CD4-positive, alpha-beta T cell (primary cell): Measurements from ENCODE around the gene IGFALS. TPM values are rescaled to one million over a fixed set of nuclear protein-coding genes. Genes with fewer than 3 reads are reported as not detected.

Experiments
- ATAC-seq: fragments of 200-7000 bp; cut with Tn5 transposase; one replicate; pipeline ENCODE4 v1.10.0; 2022; ENCODE audit warnings: mild to moderate bottlenecking; ENCODE audit not compliant: poor library complexity
- CTCF ChIA-PET: fragments of 350-600 bp; sonication (Branson Sonifier 250); formaldehyde crosslinking; loops from one replicate; lab custom pipeline; 2021; ENCODE audit warnings: antibody characterized with exemption, inconsistent platforms; lab: Charles Lee
- POLR2A ChIA-PET: fragments of 350-600 bp; sonication (Branson Sonifier 250); formaldehyde crosslinking; loops from one replicate; lab custom pipeline; 2021; ENCODE audit warnings: antibody characterized with exemption, inconsistent platforms; lab: Charles Lee
- DNase-seq, 14 experiments: peaks; one replicate each; pipeline ENCODE4 v3.0.0-alpha.2; 2013 to 2020; ENCODE audit warnings: mixed read lengths in 2 of 14
- H3K27ac ChIP-seq, 2 donors: one replicate each; pipeline versions ENCODE4 v1.5.1 to v1.7.0; 2013; ENCODE audit warnings: low read length in 2 of 2, low read depth in 1 of 2, mild to moderate bottlenecking in 1 of 2
- H3K27me3 ChIP-seq, 2 experiments: 1 replicate in 1 of 2; 2 replicates in 1 of 2; pipeline versions ENCODE4 v1.6.1 to v1.7.0; 2013; ENCODE audit warnings: low read length in 2 of 2, control low read depth in 1 of 2, mild to moderate bottlenecking in 1 of 2, moderate library complexity in 1 of 2; ENCODE audit not compliant: insufficient read depth in 2 of 2, control insufficient read depth in 1 of 2
- H3K36me3 ChIP-seq: one replicate; pipeline ENCODE4 v1.6.1; 2013; ENCODE audit warnings: low read length, control low read depth; ENCODE audit not compliant: insufficient read depth
- H3K4me1 ChIP-seq: one replicate; pipeline ENCODE4 v1.6.1; 2013; ENCODE audit warnings: low read length, control low read depth; ENCODE audit not compliant: insufficient read depth
- H3K4me3 ChIP-seq: one replicate; pipeline ENCODE4 v1.5.1; 2013; ENCODE audit warnings: mild to moderate bottlenecking, low read length, moderate library complexity
- H3K9me3 ChIP-seq, 2 experiments: 1 replicate in 1 of 2; 2 replicates in 1 of 2; pipeline versions ENCODE4 v1.6.1 to v1.7.0; 2013; ENCODE audit warnings: low read length in 2 of 2, mild to moderate bottlenecking in 2 of 2, control low read depth in 1 of 2, moderate library complexity in 1 of 2; ENCODE audit not compliant: control insufficient read depth in 1 of 2, insufficient read depth in 1 of 2
- H3K27ac Mint-ChIP-seq: one replicate; pipeline ENCODE4 v1.8.0; 2020; ENCODE audit warnings: mixed read lengths
- H3K27me3 Mint-ChIP-seq: one replicate; pipeline ENCODE4 v1.8.0; 2021; ENCODE audit warnings: mixed read lengths
- H3K36me3 Mint-ChIP-seq: one replicate; pipeline ENCODE4 v1.8.0; 2021; ENCODE audit warnings: low read depth, mixed read lengths
- H3K4me1 Mint-ChIP-seq: one replicate; pipeline ENCODE4 v1.8.0; 2021; ENCODE audit warnings: low read depth, mixed read lengths
- H3K4me3 Mint-ChIP-seq: one replicate; pipeline ENCODE4 v1.8.0; 2020; ENCODE audit warnings: mild to moderate bottlenecking, mixed read lengths
- H3K9me3 Mint-ChIP-seq: one replicate; pipeline ENCODE4 v1.8.0; 2020; ENCODE audit warnings: mixed read lengths
- intact Hi-C, 2 experiments: fragments of 100-400 bp; cut with DNase I in 1 of 2; cut with micrococcal nuclease in 1 of 2; formaldehyde crosslinking; loops; one replicate each; pipeline versions ENCODE4 v1.15.1 to v1.9.0; 2023 to 2025; cut with DNase I, micrococcal nuclease
- total RNA-seq, 174 experiments: library from RNA in 2 of 174; stranded (reverse) in 2 of 174; gene quantifications; one replicate each; pipeline ENCODE4 v1.2.3 and lab custom pipeline; 2021 to 2026
- TF ChIP-seq, protein P1 (sequence below): fragments of 200-600 bp; IDR thresholded peaks from one replicate; pipeline ENCODE4 v1.8.0; 2022; ENCODE audit warnings: antibody characterized with exemption, mild to moderate bottlenecking

The IGFALS gene
- total RNA-seq, 2 experiments from 2014 or later: 0.67 to 0.80 TPM

DNA sequence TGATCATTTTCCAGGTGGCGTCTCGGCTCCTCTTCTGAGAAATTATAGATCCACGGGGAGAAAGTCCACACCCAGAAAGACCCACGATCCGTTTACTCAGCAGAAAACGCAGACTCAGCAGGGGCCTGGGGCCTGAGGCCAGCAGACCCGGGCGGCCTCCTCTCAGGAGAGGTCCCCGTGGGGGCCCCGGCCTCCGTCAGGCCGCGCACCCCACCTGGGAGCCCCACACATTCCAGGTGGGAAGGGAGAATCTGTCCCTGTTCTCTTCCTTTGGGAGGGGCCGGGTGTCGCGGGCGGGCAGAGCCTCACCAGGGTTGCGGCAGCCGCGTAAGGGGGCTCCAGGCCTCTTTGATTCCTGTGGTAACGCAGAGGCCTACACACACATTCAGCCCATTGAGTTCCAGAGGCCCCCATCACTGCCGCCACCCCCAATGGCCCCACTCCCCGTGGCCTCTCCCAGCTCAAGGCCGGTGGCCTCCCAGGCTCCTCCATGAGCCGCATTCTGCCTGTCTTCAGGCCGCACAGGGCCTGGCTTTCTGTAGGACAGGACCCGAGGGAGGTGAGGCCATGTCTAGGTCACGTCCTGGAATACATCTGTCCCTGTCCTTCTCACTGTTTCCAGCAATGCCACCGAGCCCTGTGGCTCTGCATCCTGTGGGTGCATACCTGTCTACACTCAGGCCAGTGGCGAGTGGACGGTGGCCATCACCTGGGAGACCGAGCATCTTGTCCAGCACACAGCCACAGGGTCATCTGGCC lies 1.6 kb upstream of the IGFALS start:
- H3K4me3 ChIP-seq: no peak overlapping the region
- peaks cover 11 to 25% of the 10 kb centered on the region in 2 experiments for H3K9me3 ChIP-seq
- Mint-ChIP-seq H3K4me1 (no peaks in the 10 kb centered on the region), H3K27ac (no peak overlapping the region), H3K9me3 (peaks cover 3% of the 10 kb centered on the region), H3K36me3 (peaks cover 5% of the 10 kb centered on the region), H3K27me3 (no peaks in the 10 kb centered on the region), H3K4me3 (no peak overlapping the region)
- no peak overlapping the region for H3K27ac ChIP-seq
- POLR2A ChIA-PET: no interaction called here
- DNase-seq (no peak), ATAC-seq (no peak)
- H3K36me3 ChIP-seq: peaks cover 6% of the 10 kb centered on the region
- no peaks in the 10 kb centered on the region for H3K27me3 ChIP-seq
- H3K4me1 ChIP-seq: no peaks in the 10 kb centered on the region
- TF ChIP-seq, protein P1, sequence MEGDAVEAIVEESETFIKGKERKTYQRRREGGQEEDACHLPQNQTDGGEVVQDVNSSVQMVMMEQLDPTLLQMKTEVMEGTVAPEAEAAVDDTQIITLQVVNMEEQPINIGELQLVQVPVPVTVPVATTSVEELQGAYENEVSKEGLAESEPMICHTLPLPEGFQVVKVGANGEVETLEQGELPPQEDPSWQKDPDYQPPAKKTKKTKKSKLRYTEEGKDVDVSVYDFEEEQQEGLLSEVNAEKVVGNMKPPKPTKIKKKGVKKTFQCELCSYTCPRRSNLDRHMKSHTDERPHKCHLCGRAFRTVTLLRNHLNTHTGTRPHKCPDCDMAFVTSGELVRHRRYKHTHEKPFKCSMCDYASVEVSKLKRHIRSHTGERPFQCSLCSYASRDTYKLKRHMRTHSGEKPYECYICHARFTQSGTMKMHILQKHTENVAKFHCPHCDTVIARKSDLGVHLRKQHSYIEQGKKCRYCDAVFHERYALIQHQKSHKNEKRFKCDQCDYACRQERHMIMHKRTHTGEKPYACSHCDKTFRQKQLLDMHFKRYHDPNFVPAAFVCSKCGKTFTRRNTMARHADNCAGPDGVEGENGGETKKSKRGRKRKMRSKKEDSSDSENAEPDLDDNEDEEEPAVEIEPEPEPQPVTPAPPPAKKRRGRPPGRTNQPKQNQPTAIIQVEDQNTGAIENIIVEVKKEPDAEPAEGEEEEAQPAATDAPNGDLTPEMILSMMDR: no peak
- CTCF ChIA-PET: no interaction called here
- intact Hi-C loops: no loop called here

DNA sequence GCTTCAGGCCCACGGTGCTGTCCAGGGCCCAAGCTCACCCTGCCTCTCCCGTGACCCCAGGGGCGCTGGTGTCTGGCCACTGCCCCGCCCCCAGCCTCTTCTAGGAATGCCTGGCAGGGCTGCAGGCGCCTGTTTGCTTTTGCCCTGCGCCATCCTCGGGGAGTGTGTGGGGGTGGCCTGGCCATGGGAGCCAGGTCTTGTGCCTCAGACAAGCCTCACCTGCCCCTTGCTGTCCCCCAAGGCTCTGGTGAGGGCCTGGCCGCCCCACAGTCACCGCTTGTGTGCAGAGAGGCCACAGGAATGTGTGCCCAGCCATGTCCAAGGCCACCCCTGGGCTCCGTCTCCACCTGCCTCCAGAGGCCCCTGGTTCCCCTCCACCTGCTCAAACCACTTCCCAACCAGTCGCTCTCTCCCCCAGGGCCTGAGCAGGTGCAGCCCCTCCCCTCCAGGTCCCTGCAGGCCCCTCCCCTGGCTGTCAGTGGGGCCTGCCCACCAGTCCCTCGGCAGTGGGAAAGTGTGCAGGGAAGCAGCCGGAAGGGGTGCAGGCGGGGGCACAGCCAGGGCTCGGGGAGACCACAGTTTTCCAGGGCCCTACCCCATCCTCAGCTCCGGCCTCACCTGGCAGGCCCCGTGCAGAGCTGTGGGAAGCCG lies 841 bp upstream of the IGFALS start:
- Histone ChIP-seq H3K27me3 (no peaks in the 10 kb centered on the region), H3K4me1 (no peaks in the 10 kb centered on the region), H3K27ac (no peak overlapping the region), H3K9me3 (peaks cover 11 to 19% of the 10 kb centered on the region in 2 experiments), H3K4me3 (no peak overlapping the region), H3K36me3 (peaks cover 6% of the 10 kb centered on the region)
- ATAC-seq: no peak
- ChIA-PET POLR2A (interaction anchor here (2.2 kb wide), 1 partner anchor 12 kb away, joined by 9 read pairs; the partner anchor contains the start of genes NUBP2 and SPSB3), CTCF (no interaction called here)
- peaks cover 4% of the 10 kb centered on the region for H3K36me3 Mint-ChIP-seq
- TF ChIP-seq, protein P1: no peak
- H3K4me1 Mint-ChIP-seq: no peaks in the 10 kb centered on the region
- no peak overlapping the region for H3K4me3 Mint-ChIP-seq
- peaks cover 3% of the 10 kb centered on the region for H3K9me3 Mint-ChIP-seq
- no peaks in the 10 kb centered on the region for H3K27me3 Mint-ChIP-seq
- no peak overlapping the region for H3K27ac Mint-ChIP-seq
- intact Hi-C loops: no loop called here
- peak in 1 of 14 experiments; percentile 20 for DNase-seq

DNA sequence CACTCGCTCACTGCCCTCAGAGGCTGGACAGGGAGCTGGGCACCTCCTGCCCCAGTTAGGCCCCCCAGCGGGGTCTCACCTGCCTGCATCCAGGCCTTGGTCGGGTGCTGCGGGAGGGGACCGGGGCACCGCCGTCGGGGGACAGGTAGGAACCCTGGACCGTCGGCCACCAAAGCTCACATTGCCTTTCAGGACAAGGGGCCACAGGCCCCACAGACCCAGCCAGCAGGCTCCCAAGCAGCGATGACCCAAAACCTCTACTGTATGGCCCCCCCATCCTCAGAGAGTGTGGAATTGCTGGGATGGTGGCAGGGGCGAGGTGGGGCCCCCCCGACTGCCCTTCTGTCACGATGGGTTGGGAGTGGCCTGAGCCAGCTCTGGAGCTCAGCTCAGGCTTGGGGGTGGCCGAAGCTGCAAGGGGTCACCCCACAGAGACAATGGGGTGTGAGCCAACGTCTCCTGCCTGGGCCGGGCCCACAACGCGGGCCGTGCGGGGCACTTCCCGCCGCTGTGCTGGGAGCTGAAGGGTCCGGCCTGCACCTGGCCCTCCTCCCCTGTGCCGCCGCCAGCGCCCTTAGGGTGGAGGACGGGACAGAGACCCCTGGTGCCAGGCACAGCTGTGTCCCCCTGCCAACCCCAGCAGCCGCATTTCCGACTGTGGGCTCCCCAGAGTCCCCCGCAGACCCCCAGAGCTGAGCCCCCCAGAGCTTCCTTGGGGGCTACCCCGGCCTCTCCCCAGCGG lies 498 bp downstream of the IGFALS start:
- Histone ChIP-seq H3K27me3 (no peaks in the 10 kb centered on the region), H3K4me1 (no peaks in the 10 kb centered on the region), H3K27ac (no peak overlapping the region), H3K36me3 (peaks cover 19% of the 10 kb centered on the region), H3K4me3 (no peak overlapping the region), H3K9me3 (peaks cover 7 to 8% of the 10 kb centered on the region in 2 experiments)
- Mint-ChIP-seq H3K4me3 (no peak overlapping the region), H3K4me1 (no peaks in the 10 kb centered on the region), H3K36me3 (peaks cover 11% of the 10 kb centered on the region), H3K9me3 (peaks cover 3% of the 10 kb centered on the region), H3K27me3 (no peaks in the 10 kb centered on the region), H3K27ac (no peak overlapping the region)
- ATAC-seq (no peak), DNase-seq (peak in 1 of 14 experiments; percentile 16)
- TF ChIP-seq, protein P1: no peak
- ChIA-PET CTCF (no interaction called here), POLR2A (interaction anchor here (2.2 kb wide), 1 partner anchor 10 kb away, joined by 9 read pairs; the partner anchor contains the start of genes NUBP2 and SPSB3)
- intact Hi-C loops: no loop called here
